Kidney (tissue), 14 donors: ENCODE results near the gene TREML4. TPM values are rescaled to one million over a fixed set of nuclear protein-coding genes. Genes with fewer than 3 reads are reported as not detected.

Source experiments
- DNase-seq, 5 donors: peaks; one replicate each; pipeline ENCODE4 v3.0.0-alpha.2; 2013 to 2020
- FAIRE-seq: peaks from 2 replicates; lab custom pipeline; 2012; peaks lifted over from hg19 to GRCh38; lab: Jason Lieb, UNC
- H3K27ac ChIP-seq, 2 donors: one replicate each; pipeline ENCODE4 v1.7.0; 2013; ENCODE audit warnings: low read depth in 2 of 2, low read length in 2 of 2, inconsistent platforms in 1 of 2
- H3K27me3 ChIP-seq: one replicate; pipeline ENCODE4 v1.7.1; 2013; ENCODE audit warnings: low read length, inconsistent platforms; ENCODE audit not compliant: control insufficient read depth, insufficient read depth
- H3K36me3 ChIP-seq, 3 donors: one replicate each; pipeline versions ENCODE4 v1.7.0 to v1.7.1; 2013; ENCODE audit warnings: low read length in 3 of 3, control low read depth in 1 of 3, inconsistent platforms in 1 of 3; ENCODE audit not compliant: insufficient read depth in 3 of 3, control insufficient read depth in 2 of 3
- H3K4me1 ChIP-seq, 3 donors: one replicate each; pipeline versions ENCODE4 v1.7.0 to v1.7.1; 2013; ENCODE audit warnings: low read length in 3 of 3, inconsistent platforms in 1 of 3, low read depth in 1 of 3; ENCODE audit not compliant: control insufficient read depth in 2 of 3, insufficient read depth in 2 of 3
- H3K4me3 ChIP-seq, 3 donors: one replicate each; pipeline versions ENCODE4 v1.7.0 to v1.8.1; 2013; ENCODE audit warnings: low read length in 3 of 3, control low read depth in 1 of 3, inconsistent platforms in 1 of 3
- H3K9ac ChIP-seq, 3 donors: one replicate each; pipeline versions ENCODE4 v1.7.0 to v1.7.1; 2013; ENCODE audit warnings: low read length in 3 of 3, control low read depth in 1 of 3, inconsistent platforms in 1 of 3
- H3K9me3 ChIP-seq, 3 donors: one replicate each; pipeline versions ENCODE4 v1.7.0 to v1.7.1; 2013; ENCODE audit warnings: low read length in 3 of 3, control low read depth in 1 of 3, inconsistent platforms in 1 of 3; ENCODE audit not compliant: control insufficient read depth in 2 of 3, insufficient read depth in 1 of 3
- intact Hi-C: fragments of 100-400 bp; cut with DNase I; formaldehyde crosslinking; loops from one replicate; pipeline ENCODE4 v1.11.1; 2022
- polyA plus RNA-seq: library from polyadenylated mRNA; stranded (reverse); fragments of 350-450 nt; fragmentation: Illumina TruSeq; extraction: RNeasy Lipid Tissue Mini Kit (QIAGEN cat#74804); gene quantifications from one replicate; pipeline ENCODE4 v1.2.3, GENCODE V29; 2014; ENCODE audit warnings: low read depth, low replicate concordance; ENCODE audit not compliant: insufficient read depth
- total RNA-seq: library from RNA; stranded (reverse); fragmentation: NEBNext Ultra II Directional; extraction: Animal tissue kit (Norgen Biotek cat#: 25700); gene quantifications from one replicate; pipeline ENCODE4 v1.2.1, GENCODE V29; 2021
- TF ChIP-seq, protein P1 (sequence below): IDR thresholded peaks from 3 replicates; pipeline ENCODE4 v1.5.1; 2012; ENCODE audit warnings: mild to moderate bottlenecking, moderate library complexity, borderline replicate concordance; ENCODE audit not compliant: insufficient read depth; ENCODE audit errors: extremely low read depth
- donor health status: control.
- donor health status: control.
- donor health status: control.
- donor health status: control.
- donor health status: control.
- donor health status: DM: yes; HTN: yes; CAD: no.
- donor health status: Normal renal cell carcinoma (clear cell type).

TREML4 gene
- total and polyA plus RNA-seq, 2 donors from 2014 or later = not detected

GRCh38 chr6:41273714-41274113 is 45.6 kb downstream of the TREML4 start:
- TF ChIP-seq, protein P1, sequence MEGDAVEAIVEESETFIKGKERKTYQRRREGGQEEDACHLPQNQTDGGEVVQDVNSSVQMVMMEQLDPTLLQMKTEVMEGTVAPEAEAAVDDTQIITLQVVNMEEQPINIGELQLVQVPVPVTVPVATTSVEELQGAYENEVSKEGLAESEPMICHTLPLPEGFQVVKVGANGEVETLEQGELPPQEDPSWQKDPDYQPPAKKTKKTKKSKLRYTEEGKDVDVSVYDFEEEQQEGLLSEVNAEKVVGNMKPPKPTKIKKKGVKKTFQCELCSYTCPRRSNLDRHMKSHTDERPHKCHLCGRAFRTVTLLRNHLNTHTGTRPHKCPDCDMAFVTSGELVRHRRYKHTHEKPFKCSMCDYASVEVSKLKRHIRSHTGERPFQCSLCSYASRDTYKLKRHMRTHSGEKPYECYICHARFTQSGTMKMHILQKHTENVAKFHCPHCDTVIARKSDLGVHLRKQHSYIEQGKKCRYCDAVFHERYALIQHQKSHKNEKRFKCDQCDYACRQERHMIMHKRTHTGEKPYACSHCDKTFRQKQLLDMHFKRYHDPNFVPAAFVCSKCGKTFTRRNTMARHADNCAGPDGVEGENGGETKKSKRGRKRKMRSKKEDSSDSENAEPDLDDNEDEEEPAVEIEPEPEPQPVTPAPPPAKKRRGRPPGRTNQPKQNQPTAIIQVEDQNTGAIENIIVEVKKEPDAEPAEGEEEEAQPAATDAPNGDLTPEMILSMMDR = no peak
- FAIRE-seq = no peak
- DNase-seq = no peak
- Histone ChIP-seq H3K9ac (no peak overlapping the region), H3K9me3 (no peaks in the 10 kb centered on the region), H3K27ac (no peak overlapping the region), H3K36me3 (no peaks in the 10 kb centered on the region), H3K27me3 (no peaks in the 10 kb centered on the region), H3K4me1 (no peaks in the 10 kb centered on the region), H3K4me3 (no peak overlapping the region)
- intact Hi-C loops = no loop called here

- FAIRE-seq (no peak), DNase-seq (no peak)
- TF ChIP-seq, protein P1 = no peak
- Histone ChIP-seq H3K4me3 (no peak overlapping the region), H3K27me3 (no peaks in the 10 kb centered on the region), H3K9me3 (no peaks in the 10 kb centered on the region), H3K36me3 (no peaks in the 10 kb centered on the region), H3K27ac (no peak overlapping the region), H3K9ac (no peak overlapping the region), H3K4me1 (no peaks in the 10 kb centered on the region)
- intact Hi-C loops = no loop called here
Observed at GRCh38 chr6:41274256-41274655, 46.1 kb downstream of the TREML4 start.

DNA sequence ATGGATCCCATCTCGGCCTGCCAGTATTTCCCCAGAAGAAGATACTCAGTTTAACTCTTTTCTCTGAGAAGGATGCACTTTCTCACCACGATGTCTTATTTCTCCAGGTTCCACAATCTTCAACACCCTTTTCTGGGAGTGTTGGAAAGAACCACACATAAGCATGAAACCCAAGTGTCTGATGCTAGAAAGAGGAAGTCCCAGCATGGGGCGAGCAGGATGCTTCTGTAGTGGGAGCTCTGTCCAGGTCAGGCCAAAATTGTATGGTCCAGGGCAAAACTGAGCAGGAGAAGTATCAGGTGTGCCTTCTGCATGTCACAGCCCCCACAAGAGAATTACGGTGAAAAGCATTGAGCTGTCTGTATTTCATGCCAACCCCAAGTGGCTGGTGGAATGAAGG is 47.3 kb downstream of the TREML4 start:
- Histone ChIP-seq H3K27me3 (no peaks in the 10 kb centered on the region), H3K4me1 (no peaks in the 10 kb centered on the region), H3K27ac (no peak overlapping the region), H3K9me3 (no peaks in the 10 kb centered on the region), H3K9ac (no peak overlapping the region), H3K4me3 (no peak overlapping the region), H3K36me3 (no peaks in the 10 kb centered on the region)
- FAIRE-seq = no peak
- intact Hi-C loops = no loop called here
- DNase-seq = no peak
- TF ChIP-seq, protein P1 = no peak

- H3K9me3 ChIP-seq = no peaks in the 10 kb centered on the region
- H3K27ac ChIP-seq = no peak overlapping the region
- FAIRE-seq = no peak
- intact Hi-C loops = no loop called here
- no peaks in the 10 kb centered on the region for H3K36me3 ChIP-seq
- no peaks in the 10 kb centered on the region for H3K27me3 ChIP-seq
- no peak overlapping the region for H3K9ac ChIP-seq
- TF ChIP-seq, protein P1 = no peak
- no peak overlapping the region for H3K4me3 ChIP-seq
- H3K4me1 ChIP-seq = no peaks in the 10 kb centered on the region
- no peak for DNase-seq
Observed at GRCh38 chr6:41277605-41278004, 49.5 kb downstream of the TREML4 start.
